A549 (cell line): Measurements from ENCODE around the gene MLH3.

Experiments used
- CTCF ChIP-seq: fragments of >200 bp; sonication (Bioruptor Twin); formaldehyde crosslinking; IDR thresholded peaks from 3 replicates; pipeline ENCODE4 v1.5.1; 2016
- ESRRA ChIP-seq: fragments of 150-350 bp; IDR thresholded peaks from 2 replicates; pipeline ENCODE4 v1.6.1; 2014; ENCODE audit warnings: mild to moderate bottlenecking, low read length, borderline replicate concordance
- MYC ChIP-seq: IDR thresholded peaks from 2 replicates; pipeline ENCODE4 v1.6.1; 2012; ENCODE audit warnings: mild to moderate bottlenecking, inconsistent platforms, low read length, improper control_type of control experiment, borderline replicate concordance
- POLR2A ChIP-seq: IDR thresholded peaks from 2 replicates; pipeline ENCODE4 v1.6.1; 2012; ENCODE audit warnings: mild to moderate bottlenecking, low read length
- RAD21 ChIP-seq, 2 experiments: fragments of >200 bp in 1 of 2; sonication (Bioruptor Twin) in 1 of 2; formaldehyde crosslinking in 1 of 2; IDR thresholded peaks in 1 of 2; conservative IDR thresholded peaks in 1 of 2; 2 replicates in 1 of 2; 3 replicates in 1 of 2; pipeline ENCODE4 v1.6.1; 2012 to 2018; ENCODE audit warnings: inconsistent platforms in 1 of 2
- TP53 ChIP-seq: fragments of 250-450 bp; sonication (Bioruptor Pico); IDR thresholded peaks from 2 replicates; pipeline ENCODE4 v1.5.0; 2021; ENCODE audit warnings: mild to moderate bottlenecking, moderate library complexity

DNA sequence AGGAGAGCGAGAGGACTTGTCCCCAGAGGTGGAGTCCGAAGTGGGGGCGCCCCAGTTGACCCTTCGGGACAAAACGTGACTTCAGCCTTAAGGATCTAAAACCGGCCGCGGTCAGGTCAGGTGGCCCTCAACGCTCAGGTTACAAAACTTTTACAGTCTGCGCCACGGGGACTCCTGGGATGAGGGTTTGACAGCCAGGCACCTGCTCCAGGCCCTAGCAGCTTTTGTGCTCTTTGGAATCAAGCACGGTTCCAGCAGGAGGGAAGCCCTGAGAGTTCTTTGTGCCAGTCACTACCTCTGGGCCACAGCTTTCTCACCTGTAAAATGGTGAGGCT lies 18.5 kb upstream of the MLH3 start:
- TF ChIP-seq MYC, result no peak
- TF ChIP-seq POLR2A, result no peak
- TF ChIP-seq CTCF, result no peak
- no peak for TF ChIP-seq TP53 (CRISPR knock-in tag)
- no peak for TF ChIP-seq RAD21 (conservative IDR thresholded peaks at IDR 0.05 in 1 of 2, IDR thresholded peaks at IDR 0.05 in 1 of 2)
- no peak for TF ChIP-seq ESRRA
